DMS 273 (cell line): Measurements from ENCODE around the gene RIMBP2.

Source experiments
- DNase-seq: peaks from one replicate; lab custom pipeline; 2025; ENCODE audit not compliant: unreplicated experiment; lab: John Stamatoyannopoulos, UW

The RIMBP2 gene

GRCh38 chr12:130520784-130521183 lies 195.3 kb downstream of the RIMBP2 start:
- no peak for DNase-seq

- DNase-seq: no peak
Measured at GRCh38 chr12:130517588-130517987, 198.5 kb downstream of the RIMBP2 start.

- DNase-seq: peak; percentile 1
Measured at GRCh38 chr12:130514149-130514551, 201.9 kb downstream of the RIMBP2 start.

GRCh38 chr12:130513556-130513955 lies 202.5 kb downstream of the RIMBP2 start:
- DNase-seq: no peak

GRCh38 chr12:130511285-130511684 lies 204.8 kb downstream of the RIMBP2 start:
- no peak for DNase-seq

GRCh38 chr12:130509454-130509853 lies 206.6 kb downstream of the RIMBP2 start:
- no peak for DNase-seq

GRCh38 chr12:130508847-130509246 lies 207.3 kb downstream of the RIMBP2 start:
- DNase-seq: no peak

GRCh38 chr12:130508318-130508717 lies 207.8 kb downstream of the RIMBP2 start:
- no peak for DNase-seq

- DNase-seq: no peak
Measured at GRCh38 chr12:130506844-130507243, 209.3 kb downstream of the RIMBP2 start.

GRCh38 chr12:130504840-130505175 lies 211.3 kb downstream of the RIMBP2 start:
- no peak for DNase-seq

- DNase-seq: no peak
Measured at GRCh38 chr12:130504110-130504839, 211.8 kb downstream of the RIMBP2 start.

GRCh38 chr12:130501821-130502220 lies 214.3 kb downstream of the RIMBP2 start:
- no peak for DNase-seq

GRCh38 chr12:130500835-130501330 lies 215.2 kb downstream of the RIMBP2 start:
- DNase-seq: no peak

GRCh38 chr12:130499474-130499873 lies 216.6 kb downstream of the RIMBP2 start:
- no peak for DNase-seq

GRCh38 chr12:130498589-130499385 lies 217.3 kb downstream of the RIMBP2 start:
- DNase-seq: no peak

- no peak for DNase-seq
Measured at GRCh38 chr12:130497991-130498390, 218.1 kb downstream of the RIMBP2 start.

GRCh38 chr12:130497321-130497720 lies 218.8 kb downstream of the RIMBP2 start:
- DNase-seq: no peak

- no peak for DNase-seq
Measured at GRCh38 chr12:130496516-130497120, 219.5 kb downstream of the RIMBP2 start.

- DNase-seq: no peak
Measured at GRCh38 chr12:130495156-130495555, 220.9 kb downstream of the RIMBP2 start.

GRCh38 chr12:130494736-130495135 lies 221.4 kb downstream of the RIMBP2 start:
- DNase-seq: no peak

- no peak for DNase-seq
Measured at GRCh38 chr12:130493951-130494350, 222.1 kb downstream of the RIMBP2 start.
